ENCODE results near the gene RXRA. TPM values are rescaled to one million over a fixed set of nuclear protein-coding genes. Genes with fewer than 3 reads are reported as not detected.

Gene RXRA
- total RNA-seq, 1 donor from 2014 or later = 20.5 TPM

GRCh38 chr9:134378901-134379338 is 52.7 kb downstream of the RXRA start:
- Mint-ChIP-seq H3K27ac (ENCODE audit: unreplicated experiment) (peak overlapping the region; percentile 52), H3K4me1 (ENCODE audit: low read depth, unreplicated experiment) (peaks cover 32% of the 10 kb centered on the region), H3K36me3 (ENCODE audit: unreplicated experiment) (no peaks in the 10 kb centered on the region), H3K27me3 (ENCODE audit: unreplicated experiment) (peaks cover 8% of the 10 kb centered on the region), H3K4me3 (ENCODE audit: unreplicated experiment) (peak overlapping the region; percentile 5), H3K9me3 (ENCODE audit: unreplicated experiment) (peaks cover 3% of the 10 kb centered on the region)
- no peak for TF ChIP-seq CTCF (IDR thresholded peaks at IDR 0.05; ENCODE audit: partially characterized antibody, unreplicated experiment)
- DNase-seq = peak; percentile 46

- no peak overlapping the region for H3K27ac Mint-ChIP-seq (ENCODE audit: unreplicated experiment)
- no peaks in the 10 kb centered on the region for H3K36me3 Mint-ChIP-seq (ENCODE audit: unreplicated experiment)
- H3K27me3 Mint-ChIP-seq (ENCODE audit: unreplicated experiment) = peaks cover 8% of the 10 kb centered on the region
- no peak for TF ChIP-seq CTCF (IDR thresholded peaks at IDR 0.05; ENCODE audit: partially characterized antibody, unreplicated experiment)
- peaks cover 3% of the 10 kb centered on the region for H3K9me3 Mint-ChIP-seq (ENCODE audit: unreplicated experiment)
- DNase-seq = no peak
- H3K4me1 Mint-ChIP-seq (ENCODE audit: low read depth, unreplicated experiment) = peaks cover 34% of the 10 kb centered on the region
- H3K4me3 Mint-ChIP-seq (ENCODE audit: unreplicated experiment) = no peak overlapping the region
Observed at GRCh38 chr9:134379831-134380365, 53.6 kb downstream of the RXRA start.

- Mint-ChIP-seq H3K27ac (ENCODE audit: unreplicated experiment) (no peak overlapping the region), H3K36me3 (ENCODE audit: unreplicated experiment) (no peaks in the 10 kb centered on the region), H3K27me3 (ENCODE audit: unreplicated experiment) (peaks cover 8% of the 10 kb centered on the region), H3K4me3 (ENCODE audit: unreplicated experiment) (no peak overlapping the region), H3K4me1 (ENCODE audit: low read depth, unreplicated experiment) (peaks cover 29% of the 10 kb centered on the region), H3K9me3 (ENCODE audit: unreplicated experiment) (peaks cover 3% of the 10 kb centered on the region)
- no peak for TF ChIP-seq CTCF (IDR thresholded peaks at IDR 0.05; ENCODE audit: partially characterized antibody, unreplicated experiment)
- DNase-seq = no peak
Observed at GRCh38 chr9:134380542-134381271, 54.5 kb downstream of the RXRA start.

GRCh38 chr9:134381272-134381661 is 55.0 kb downstream of the RXRA start:
- H3K27me3 Mint-ChIP-seq (ENCODE audit: unreplicated experiment) = peaks cover 7% of the 10 kb centered on the region
- TF ChIP-seq CTCF (IDR thresholded peaks at IDR 0.05; ENCODE audit: partially characterized antibody, unreplicated experiment) = no peak
- H3K36me3 Mint-ChIP-seq (ENCODE audit: unreplicated experiment) = no peaks in the 10 kb centered on the region
- H3K9me3 Mint-ChIP-seq (ENCODE audit: unreplicated experiment) = peaks cover 1% of the 10 kb centered on the region
- H3K27ac Mint-ChIP-seq (ENCODE audit: unreplicated experiment) = no peak overlapping the region
- no peak overlapping the region for H3K4me3 Mint-ChIP-seq (ENCODE audit: unreplicated experiment)
- no peak for DNase-seq
- H3K4me1 Mint-ChIP-seq (ENCODE audit: low read depth, unreplicated experiment) = peaks cover 28% of the 10 kb centered on the region

All from glutamatergic neuron (in vitro differentiated cells).